Lower lobe of right lung (tissue), 2 donors: ENCODE results near the gene ADGRV1. TPM values are rescaled to one million over a fixed set of nuclear protein-coding genes. Genes with fewer than 3 reads are reported as not detected.

Experiments used
- ATAC-seq, 2 donors: fragments of 200-7000 bp; cut with Tn5 transposase; one replicate each; pipeline ENCODE4 v1.9.1; 2020 to 2022; ENCODE audit warnings: mild to moderate bottlenecking in 2 of 2, moderate library complexity in 2 of 2
- DNase-seq: peaks from one replicate; pipeline ENCODE4 v3.0.0-alpha.2; 2020
- H3K27ac ChIP-seq: fragments of 200-600 bp; one replicate; pipeline ENCODE4 v1.8.0; 2022
- H3K27me3 ChIP-seq: fragments of 200-600 bp; one replicate; pipeline ENCODE4 v1.8.0; 2022; ENCODE audit warnings: low read depth
- H3K36me3 ChIP-seq: fragments of 200-600 bp; one replicate; pipeline ENCODE4 v1.8.0; 2022; ENCODE audit warnings: mild to moderate bottlenecking
- H3K4me1 ChIP-seq: fragments of 200-600 bp; one replicate; pipeline ENCODE4 v1.8.0; 2022
- H3K4me3 ChIP-seq: fragments of 200-600 bp; one replicate; pipeline ENCODE4 v1.8.0; 2022; ENCODE audit warnings: mild to moderate bottlenecking
- H3K9me3 ChIP-seq: fragments of 200-600 bp; one replicate; pipeline ENCODE4 v1.8.0; 2022
- intact Hi-C: fragments of 100-400 bp; cut with DNase I; formaldehyde crosslinking; loops from one replicate; pipeline ENCODE4 v1.11.0; 2022
- total RNA-seq: library from RNA; stranded (reverse); fragmentation: NEBNext Ultra II Directional; extraction: Animal tissue kit (Norgen Biotek cat#: 25700); gene quantifications from one replicate; pipeline ENCODE4 v1.2.1, GENCODE V29; 2021
- TF ChIP-seq, protein P1 (sequence below): fragments of 200-600 bp; IDR thresholded peaks from one replicate; pipeline ENCODE4 v1.8.0; 2022; ENCODE audit warnings: antibody characterized with exemption, mild to moderate bottlenecking
- donor health status: DM: no; HTN: yes; CAD: no; lungs with severe emphysema.

ADGRV1 gene
- total RNA-seq, 1 donor from 2014 or later = 49.7 TPM

DNA sequence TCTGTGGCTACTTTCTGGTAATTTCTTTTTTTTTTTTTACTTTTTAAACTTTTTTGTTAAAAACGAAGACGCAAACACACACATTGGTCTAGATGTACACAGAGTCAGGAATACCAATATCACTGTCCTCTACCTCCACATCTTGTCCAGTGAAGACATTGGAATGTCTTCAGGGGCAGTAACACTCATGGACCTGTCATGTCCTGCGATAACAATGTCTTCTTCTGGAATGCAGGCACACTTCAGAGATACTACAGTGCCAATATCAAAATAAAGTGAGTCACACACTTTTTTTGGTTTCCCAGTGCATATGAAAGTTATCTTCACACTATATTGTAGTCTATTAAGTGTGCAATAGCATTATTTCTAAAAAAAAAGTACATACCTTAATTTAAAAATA is 648.7 kb downstream of the ADGRV1 start:
- Histone ChIP-seq H3K27ac (no peak overlapping the region), H3K36me3 (no peaks in the 10 kb centered on the region), H3K4me3 (no peak overlapping the region), H3K27me3 (no peaks in the 10 kb centered on the region), H3K4me1 (peaks cover 8% of the 10 kb centered on the region), H3K9me3 (no peaks in the 10 kb centered on the region)
- TF ChIP-seq, protein P1, sequence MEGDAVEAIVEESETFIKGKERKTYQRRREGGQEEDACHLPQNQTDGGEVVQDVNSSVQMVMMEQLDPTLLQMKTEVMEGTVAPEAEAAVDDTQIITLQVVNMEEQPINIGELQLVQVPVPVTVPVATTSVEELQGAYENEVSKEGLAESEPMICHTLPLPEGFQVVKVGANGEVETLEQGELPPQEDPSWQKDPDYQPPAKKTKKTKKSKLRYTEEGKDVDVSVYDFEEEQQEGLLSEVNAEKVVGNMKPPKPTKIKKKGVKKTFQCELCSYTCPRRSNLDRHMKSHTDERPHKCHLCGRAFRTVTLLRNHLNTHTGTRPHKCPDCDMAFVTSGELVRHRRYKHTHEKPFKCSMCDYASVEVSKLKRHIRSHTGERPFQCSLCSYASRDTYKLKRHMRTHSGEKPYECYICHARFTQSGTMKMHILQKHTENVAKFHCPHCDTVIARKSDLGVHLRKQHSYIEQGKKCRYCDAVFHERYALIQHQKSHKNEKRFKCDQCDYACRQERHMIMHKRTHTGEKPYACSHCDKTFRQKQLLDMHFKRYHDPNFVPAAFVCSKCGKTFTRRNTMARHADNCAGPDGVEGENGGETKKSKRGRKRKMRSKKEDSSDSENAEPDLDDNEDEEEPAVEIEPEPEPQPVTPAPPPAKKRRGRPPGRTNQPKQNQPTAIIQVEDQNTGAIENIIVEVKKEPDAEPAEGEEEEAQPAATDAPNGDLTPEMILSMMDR = no peak
- DNase-seq = no peak
- ATAC-seq = no peak
- intact Hi-C loops = no loop called here

DNA sequence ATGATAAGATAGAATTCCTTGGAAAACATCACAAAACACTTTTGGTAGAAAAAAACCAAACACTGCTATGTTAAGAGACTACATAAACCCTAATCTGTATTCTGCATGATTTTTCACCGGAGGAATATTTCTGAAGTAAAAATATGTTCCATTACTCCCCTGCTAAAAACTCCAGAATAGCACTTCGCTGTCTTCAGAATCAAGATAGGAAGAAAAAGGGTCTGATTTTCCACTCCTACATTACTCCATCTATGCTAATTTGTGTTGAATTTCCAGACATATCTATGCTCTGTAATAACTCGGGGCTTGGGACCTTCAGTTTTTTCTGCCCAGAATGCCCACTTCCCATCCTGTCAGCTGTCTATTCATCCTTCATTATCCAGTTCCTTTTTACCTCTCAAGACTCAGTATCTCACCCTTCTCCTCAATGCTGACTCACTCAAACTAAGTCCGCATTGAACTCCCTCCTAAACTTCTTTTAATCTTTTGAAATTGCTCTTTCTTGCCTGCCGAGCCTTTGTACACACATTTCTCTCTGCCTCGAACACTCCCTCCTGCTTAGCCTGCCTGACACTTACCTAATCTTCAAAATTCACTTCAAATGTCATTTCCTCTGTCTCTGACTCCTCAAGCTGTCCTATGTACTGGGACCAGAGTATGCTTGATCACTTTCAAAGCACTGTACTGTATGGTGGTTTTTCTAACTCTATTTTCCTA is 653.6 kb downstream of the ADGRV1 start:
- ATAC-seq = peak; percentile 56 to 61
- Histone ChIP-seq H3K4me1 (peaks cover 16% of the 10 kb centered on the region), H3K27ac (no peak overlapping the region), H3K27me3 (no peaks in the 10 kb centered on the region), H3K4me3 (no peak overlapping the region), H3K36me3 (no peaks in the 10 kb centered on the region), H3K9me3 (no peaks in the 10 kb centered on the region)
- TF ChIP-seq, protein P1 = no peak
- intact Hi-C loops = no loop called here
- no peak for DNase-seq

DNA sequence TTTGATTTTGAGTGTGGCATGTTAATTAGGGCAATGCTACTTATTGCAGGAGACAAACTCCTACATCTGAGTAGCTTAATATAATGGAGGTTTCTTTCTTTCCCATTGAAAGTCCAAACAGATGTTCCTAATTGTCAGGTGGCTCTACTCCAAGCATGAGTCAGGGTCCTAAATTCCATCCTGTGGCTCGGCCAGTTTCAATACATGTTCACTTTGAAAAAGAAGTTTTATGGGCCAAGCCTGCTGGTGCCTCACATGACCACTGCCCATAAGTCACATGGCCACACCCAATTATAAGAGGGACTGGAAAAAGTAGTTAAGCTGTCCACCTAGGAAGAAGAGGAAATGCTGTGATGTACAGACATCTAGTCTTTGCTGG is 654.1 kb downstream of the ADGRV1 start:
- Histone ChIP-seq H3K36me3 (no peaks in the 10 kb centered on the region), H3K4me3 (no peak overlapping the region), H3K4me1 (peaks cover 16% of the 10 kb centered on the region), H3K27ac (no peak overlapping the region), H3K9me3 (no peaks in the 10 kb centered on the region), H3K27me3 (no peaks in the 10 kb centered on the region)
- ATAC-seq (peak; percentile 17 to 21), DNase-seq (no peak)
- TF ChIP-seq, protein P1 = no peak
- intact Hi-C loops = no loop called here

Other genes with a start within 250 kb of the ADGRV1 start
- 22.5 TPM for gene CETN3, start 149.0 kb upstream of the ADGRV1 start, total RNA-seq
- gene MBLAC2, start 84.0 kb upstream of the ADGRV1 start, total RNA-seq = 5.9 TPM
- 1.8 TPM for gene POLR3G, start 83.9 kb upstream of the ADGRV1 start, total RNA-seq
- gene LYSMD3, start 29.2 kb upstream of the ADGRV1 start, total RNA-seq = 21.6 TPM